HG02852 (cell line): ENCODE measurements around the gene CEP72.
"Not testable (repeated sequence)": the region's sequence is repeated elsewhere in the genome, so short reads cannot be mapped to it uniquely, and the experiment has no call there.

Experiments
- ATAC-seq: cut with Tn5 transposase; IDR thresholded peaks from one replicate; pipeline ENCODE4 v1.9.1; 2021; ENCODE audit warnings: mild to moderate bottlenecking, moderate library complexity; ENCODE audit not compliant: unreplicated experiment

The CEP72 gene

DNA sequence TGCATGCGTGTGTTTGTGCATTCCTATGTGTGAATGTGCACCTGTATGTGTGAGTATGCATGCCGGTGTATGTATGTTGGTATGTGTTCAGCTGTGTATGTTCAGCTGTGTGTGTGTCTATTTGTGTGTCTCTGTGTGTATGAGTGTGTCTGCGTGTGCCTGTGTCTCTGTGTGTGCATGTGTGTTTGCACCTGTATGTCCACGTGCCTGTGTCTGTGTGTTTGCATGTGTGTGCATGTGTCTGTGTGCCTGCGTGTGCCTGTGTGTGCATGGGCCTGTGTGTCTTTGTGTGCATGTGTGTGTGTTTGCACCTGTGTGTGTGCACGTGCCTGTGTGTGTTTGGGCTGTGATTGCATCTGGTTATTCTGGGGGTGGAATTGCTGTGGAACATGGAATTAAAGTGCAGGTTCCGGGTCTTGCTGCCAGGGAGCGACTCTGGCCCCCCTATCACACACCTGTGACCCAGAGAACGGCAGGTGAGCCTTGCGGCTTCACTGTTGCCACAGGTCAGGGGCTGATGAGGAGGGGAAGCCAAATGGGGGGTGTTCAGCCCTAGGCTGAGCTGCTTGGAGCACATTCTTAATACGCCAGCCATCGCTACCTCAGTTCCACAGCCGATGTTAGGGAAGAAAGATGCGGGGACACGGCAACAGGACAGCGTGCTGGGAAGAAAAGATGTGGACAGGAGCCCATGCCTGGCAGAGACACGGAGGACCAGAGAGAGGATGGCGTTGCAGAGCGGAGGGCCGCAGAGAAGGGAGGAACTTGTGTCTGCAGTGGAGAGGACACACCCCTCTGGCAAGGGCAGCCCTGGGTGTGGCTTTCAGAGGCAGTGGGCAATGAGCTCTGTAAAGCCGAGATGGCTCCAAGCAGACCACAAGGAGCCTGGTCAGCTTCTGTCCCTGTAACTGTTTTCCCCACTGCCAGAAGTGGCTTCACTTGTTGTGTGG is 84.9 kb downstream of the CEP72 start:
- ATAC-seq = not testable (repeated sequence)
